CD4-positive, alpha-beta T cell treated with Interleukin-15 for 4 hours (primary cell): ENCODE data around the gene PIAS2.
"Not testable (repeated sequence)": the region's sequence is repeated elsewhere in the genome, so short reads cannot be mapped to it uniquely, and the experiment has no call there.

Experiments used
- DNase-seq: peaks from one replicate; pipeline ENCODE4 v3.0.0-alpha.2; 2020; ENCODE audit warnings: low spot score

The PIAS2 gene, protein sequence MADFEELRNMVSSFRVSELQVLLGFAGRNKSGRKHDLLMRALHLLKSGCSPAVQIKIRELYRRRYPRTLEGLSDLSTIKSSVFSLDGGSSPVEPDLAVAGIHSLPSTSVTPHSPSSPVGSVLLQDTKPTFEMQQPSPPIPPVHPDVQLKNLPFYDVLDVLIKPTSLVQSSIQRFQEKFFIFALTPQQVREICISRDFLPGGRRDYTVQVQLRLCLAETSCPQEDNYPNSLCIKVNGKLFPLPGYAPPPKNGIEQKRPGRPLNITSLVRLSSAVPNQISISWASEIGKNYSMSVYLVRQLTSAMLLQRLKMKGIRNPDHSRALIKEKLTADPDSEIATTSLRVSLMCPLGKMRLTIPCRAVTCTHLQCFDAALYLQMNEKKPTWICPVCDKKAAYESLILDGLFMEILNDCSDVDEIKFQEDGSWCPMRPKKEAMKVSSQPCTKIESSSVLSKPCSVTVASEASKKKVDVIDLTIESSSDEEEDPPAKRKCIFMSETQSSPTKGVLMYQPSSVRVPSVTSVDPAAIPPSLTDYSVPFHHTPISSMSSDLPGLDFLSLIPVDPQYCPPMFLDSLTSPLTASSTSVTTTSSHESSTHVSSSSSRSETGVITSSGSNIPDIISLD

DNA sequence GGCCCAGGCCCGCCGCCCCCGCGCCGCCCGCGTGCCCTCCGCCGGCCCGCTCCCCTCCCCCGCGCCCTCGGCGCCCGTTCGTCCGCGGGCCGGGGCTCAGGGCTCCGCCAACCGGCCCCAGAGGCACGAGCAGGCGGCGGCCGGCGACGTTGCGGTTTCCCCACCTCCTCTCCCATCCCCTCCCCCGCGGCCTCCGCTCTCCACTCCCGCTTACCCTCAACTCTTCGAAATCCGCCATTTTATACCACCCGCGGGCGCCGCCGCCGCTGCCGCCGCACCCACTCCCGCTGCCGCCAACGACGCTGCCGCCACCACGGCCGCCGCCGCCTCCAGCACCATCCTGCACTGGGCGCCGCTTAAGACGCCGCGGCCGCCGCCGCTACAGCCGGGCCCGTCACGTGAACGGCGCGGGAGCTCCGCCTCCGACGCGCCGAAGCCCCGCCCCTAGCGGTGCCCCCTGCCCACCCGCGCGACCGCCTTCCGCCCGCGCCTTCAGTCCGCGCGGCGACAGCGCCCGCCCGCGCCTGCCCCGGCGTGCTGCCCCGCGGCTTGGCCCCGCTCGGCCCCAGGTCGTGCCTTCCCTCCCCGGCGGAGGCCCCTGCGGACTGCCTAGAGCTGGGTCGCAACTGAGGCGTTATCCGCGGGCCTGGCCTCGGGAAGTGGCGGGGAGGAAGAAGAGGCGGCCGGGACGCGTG is at the start of gene PIAS2, which contains the start of gene KATNAL2:
TSS of gene PIAS2 (minus strand) at position 400 of the 695 bp plus-strand sequence. CDS start at position 238, 162 bp downstream.
TSS of gene KATNAL2 (plus strand) at position 495 of the 695 bp plus-strand sequence. CDS start 29,271 bp downstream, outside the sequence.
- DNase-seq: peak; percentile 72

DNA sequence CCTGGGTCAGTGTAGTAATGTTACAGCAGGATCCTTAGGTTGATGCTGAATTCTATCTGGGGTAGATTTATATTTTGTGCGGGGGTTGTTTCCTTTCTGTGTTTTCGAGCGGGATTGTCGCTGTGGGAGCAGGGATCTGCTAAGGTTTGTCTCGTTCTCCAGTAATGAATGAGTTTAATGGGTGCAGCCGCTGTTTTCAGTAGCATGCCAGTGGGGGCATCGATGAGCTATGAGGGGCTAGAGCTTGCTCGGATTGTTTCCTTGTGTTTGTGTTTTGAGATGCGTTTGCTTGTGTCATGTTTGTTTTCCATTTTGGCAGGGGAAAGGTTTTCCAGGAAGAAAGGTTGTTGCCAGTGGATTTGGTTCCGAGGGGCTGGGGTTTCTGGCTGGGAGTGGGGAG is 49.0 kb upstream of the PIAS2 start:
- DNase-seq: not testable (repeated sequence)

DNA sequence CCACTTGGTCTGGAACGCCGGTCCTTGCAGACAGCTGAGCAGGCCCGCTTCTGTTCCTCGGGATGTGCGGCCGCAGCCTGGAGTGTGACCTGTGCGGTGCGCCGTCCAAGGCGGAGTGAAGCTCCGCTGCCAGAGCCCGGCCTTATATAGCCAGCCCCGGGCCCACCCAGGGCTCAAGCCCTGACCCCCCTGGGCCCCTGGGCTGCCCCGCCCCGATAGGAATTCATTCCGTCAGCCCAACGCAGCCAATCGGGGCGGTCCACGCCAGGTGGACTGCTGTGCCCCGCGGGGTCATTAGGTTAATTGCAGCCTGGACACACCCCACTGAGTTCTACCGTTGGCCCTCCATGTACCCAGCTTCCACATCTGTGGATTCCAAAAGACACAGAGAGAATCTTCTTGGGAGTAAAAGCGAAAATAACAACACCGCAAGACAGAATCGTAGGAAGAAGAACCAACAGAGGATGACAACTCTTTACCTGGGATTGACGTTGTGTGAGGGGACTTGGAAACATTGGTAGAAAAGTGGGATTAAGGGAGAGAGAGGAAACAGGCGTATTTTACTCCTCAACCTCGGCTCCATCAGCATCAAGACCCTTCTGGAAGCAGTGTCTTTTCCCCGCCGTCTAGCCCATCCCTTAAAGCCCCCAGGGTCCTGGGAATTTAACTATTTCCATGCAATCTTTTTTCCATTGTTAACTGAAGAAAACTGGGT is 47.4 kb upstream of the PIAS2 start:
- not testable (repeated sequence) for DNase-seq

DNA sequence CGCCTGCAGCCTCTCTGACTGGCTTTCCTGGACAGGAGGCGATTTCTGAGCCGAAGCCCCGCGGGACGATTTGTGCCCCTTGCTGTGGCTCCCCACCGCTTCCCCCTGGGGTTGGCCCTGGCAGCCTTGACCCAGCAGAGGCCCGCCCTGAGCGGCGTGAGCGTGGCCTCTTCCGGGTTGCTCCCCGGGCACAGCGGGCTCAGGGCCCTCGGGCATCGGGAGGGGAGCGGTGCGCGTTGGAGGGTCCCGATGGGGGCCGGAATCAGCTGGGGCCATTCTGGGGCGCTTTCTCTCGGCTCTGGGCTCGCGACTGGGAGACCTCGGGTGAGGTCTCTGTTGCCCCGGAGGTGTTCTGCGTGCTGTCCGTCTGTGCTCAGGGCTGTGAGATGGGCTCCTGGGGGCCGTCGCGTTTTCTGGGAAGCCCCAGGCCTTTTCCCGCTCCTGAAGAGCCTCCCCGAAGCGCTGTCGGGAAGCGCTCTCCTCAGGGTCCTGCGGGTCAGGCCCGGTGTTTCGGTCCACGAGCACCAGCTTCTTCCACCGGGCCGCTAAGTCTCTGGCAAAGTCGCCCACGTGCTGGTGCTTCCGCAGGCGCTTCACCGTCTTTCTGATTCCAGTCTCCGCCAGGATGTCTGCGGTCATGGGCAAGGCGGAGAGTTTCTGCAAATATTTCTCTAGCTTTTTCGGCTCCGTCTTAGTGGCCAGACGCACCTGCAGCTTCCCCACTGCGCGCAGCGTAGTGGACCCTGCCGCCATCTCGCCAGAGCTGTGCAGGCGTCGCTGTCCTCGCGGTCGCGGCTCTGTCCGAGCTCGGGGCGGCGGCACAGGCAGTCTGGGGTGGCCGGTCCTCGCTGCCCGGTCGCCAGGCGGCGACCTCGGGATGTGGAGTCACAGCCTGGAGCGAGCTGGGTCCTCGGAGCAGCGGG is 46.6 kb upstream of the PIAS2 start:
- not testable (repeated sequence) for DNase-seq

DNA sequence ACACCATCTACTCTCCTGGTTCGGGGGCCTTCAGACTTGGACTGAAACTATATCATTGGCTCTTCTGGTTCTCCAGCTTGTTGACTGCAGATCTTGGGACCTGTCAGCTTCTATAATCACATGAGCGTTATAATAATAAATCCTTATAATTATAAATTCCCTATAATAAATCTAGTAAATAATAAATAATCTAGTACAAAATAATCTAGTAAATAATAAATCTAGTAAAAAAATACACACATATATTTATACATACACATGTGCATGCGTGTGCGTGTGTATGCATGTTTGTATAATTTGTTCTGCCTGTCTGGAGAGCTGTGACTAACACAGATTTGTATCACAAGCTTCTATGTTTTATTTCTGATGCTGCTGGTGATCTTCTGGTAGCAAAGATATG is 40.9 kb upstream of the PIAS2 start:
- DNase-seq: no peak

DNA sequence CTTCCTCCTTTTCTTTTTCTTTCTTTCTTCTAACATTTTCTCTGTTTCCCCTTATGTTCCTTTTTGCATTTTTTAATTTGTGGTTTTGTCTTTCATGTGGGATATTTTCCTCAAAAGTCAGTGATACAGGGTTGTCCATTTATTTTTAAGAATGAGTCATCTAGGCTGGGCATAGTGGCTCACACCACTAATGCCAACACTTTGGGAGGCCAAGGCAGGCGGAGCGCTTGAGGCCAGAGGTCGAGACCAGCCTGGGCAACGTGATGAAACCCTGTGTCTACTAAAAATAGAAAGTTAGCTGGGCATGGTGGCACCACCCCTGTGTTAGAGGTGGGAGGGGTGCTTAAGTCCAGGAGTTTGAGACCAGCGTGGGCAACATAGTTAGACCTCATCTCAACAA is 35.9 kb upstream of the PIAS2 start:
- no peak for DNase-seq

DNA sequence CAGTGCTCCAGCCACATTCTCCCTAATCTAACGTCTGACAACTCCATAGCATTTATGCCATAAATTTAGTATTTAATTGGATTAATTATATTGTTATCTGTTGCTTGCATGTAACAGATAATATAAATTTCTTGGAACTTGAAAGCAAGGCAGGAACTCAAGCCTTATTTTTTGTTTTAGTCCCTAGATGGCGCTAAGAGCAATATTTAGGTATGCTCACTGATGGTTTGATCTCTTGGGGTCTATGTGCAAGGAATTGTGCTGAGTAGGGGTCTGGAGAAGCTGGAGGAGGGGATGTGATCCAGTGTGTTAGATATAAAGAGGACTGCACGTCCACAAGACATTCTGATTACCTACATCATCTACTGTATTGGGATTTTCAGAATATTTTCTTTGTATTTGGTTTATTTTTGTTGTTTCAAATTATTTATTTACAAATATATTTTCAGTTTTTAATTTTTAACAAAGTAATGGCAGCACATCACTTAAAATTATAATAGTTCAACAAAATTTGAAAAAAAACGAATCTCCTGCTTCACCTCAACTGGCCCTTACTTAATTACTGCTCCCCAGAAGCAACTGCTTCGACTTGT is 32.9 kb upstream of the PIAS2 start:
- no peak for DNase-seq

DNA sequence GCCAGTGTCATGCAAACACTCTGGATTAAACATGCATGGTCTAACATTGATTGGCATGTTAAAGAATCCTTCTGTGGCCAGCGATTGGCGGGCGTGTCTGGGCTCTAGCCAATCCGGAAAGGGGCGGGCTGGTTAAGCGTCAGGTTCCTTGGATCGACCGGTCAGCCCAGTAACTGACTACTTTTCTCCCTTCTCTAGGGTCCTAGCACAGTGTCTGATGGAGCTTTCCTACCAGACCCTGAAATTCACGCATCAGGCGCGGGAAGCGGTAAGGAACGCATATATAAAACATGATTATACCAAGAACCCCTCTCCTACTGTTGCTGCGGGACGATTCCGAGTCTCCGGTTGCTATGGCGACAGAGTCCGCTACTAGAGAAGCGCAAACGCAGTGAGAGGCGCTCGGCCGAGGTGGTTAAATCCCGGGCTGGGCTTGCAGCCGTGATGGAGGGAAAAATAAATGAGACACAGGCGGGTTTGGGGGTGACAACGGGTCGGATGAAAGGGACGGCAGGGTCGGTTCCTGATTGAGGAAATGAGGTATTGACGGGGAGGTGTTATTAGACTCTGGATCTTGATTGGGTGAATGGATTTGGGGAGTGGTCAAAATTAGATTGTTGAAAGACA is 29.5 kb upstream of the PIAS2 start:
- peak; percentile 31 for DNase-seq

DNA sequence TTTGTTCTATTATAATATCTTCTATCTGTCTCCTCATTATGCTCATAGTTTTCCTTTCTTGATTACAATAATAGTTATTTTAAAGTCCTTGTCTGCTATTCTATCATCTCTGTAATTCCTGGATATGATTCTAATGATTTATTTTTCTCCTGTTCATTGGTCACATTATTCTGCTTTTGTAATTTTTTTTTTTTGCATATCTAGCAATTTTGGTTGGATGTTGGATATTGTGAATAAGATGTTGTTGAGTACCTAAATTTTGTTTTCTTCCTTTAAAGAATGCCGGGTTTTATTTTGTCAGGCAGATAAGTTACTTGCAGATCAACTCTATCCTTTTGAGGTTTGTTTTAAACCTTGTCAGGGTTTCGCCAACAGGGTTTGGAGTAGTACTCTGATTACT is 25.3 kb upstream of the PIAS2 start:
- no peak for DNase-seq

DNA sequence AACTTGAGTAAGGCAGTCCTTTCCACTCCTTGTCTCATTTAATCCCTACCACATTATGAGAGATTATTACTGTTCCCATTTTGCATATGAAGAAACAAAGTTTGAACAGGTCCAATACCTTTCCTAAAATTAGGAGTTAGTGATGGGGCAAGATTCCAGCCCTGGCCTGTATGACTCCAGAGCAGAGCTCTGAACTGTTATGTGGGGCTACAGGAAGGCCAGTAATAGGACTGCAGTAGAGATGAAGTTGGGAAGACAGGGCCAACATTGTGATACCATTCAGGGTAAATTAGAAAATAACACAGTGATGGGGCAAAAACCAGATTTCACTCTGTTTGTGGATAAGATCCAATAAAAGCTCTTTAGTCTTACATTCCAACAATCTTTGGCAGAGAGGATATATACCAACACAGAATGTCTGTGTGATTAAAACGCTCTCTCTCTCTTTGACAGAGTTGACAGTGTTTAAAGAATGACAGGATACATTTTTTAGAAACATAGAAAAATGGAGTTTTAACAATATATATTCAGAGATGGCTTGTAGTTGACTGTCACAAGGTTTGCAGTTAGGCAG is 22.8 kb upstream of the PIAS2 start:
- DNase-seq: no peak

DNA sequence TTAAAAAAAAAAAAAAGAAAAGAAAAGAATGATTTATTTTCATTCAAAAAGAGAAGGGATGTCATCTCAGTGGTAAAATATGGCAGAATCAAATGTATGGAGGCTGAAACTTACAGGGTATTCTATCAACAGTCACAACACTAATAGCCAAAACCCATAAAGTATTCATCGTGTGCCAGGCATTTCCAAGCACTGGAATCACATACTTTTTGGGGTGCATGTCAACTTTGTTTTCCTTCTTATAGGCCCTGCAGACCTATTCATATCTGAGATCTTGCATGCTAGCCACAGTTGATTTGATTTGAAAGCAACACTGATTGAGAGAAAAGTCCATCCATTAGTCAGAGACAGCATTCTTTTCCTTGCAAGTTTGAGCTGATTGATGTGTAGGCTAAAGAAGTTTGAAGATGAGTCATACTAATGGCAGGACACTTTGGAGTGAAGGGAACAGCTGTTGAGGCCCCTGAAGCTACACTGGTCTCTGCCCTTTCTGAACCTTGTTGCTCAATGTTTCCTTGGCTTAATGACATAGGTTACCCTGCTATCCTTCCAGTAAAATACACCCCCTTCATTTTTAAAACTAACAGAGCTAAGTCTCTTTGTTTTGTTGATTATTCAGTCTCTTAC is 22.1 kb upstream of the PIAS2 start:
- no peak for DNase-seq

DNA sequence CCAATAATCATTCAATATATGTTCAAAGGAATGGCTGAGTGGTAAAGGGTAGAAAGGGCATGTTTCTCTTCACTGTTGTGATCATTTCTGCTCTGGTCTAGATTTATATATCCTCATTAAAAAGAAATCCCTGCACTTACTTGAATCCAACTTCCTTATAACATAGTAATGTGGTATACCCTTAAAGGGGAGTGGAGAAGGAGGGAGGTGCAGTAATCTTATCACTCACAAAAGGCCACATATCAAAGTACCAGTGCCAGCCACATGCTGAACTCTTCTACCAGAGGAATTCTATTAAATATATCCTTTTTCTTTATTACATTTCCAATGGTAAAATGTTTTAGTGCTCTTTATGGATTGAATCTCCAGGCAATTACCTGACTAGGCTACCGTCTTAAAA is 3.3 kb upstream of the PIAS2 start:
- DNase-seq: no peak

DNA sequence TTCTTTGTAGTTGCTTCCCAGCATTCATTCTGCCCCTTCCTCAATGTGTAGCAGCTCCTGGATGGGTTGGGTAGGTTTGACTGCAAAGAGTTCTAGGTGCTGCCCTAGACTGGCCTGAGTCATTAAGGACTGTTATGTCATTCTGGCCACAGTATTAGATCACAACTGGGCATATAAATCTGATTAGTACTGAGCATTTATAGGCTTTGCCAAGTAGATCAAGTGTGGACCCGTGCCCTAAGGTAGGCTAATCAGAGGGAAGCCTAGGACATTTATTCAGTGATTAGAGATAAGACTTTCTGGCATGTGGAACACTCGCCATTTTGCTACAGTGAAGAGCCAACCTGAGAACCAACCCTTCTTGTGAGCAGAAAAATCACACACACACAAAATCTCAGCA is 2.8 kb upstream of the PIAS2 start:
- DNase-seq: no peak

DNA sequence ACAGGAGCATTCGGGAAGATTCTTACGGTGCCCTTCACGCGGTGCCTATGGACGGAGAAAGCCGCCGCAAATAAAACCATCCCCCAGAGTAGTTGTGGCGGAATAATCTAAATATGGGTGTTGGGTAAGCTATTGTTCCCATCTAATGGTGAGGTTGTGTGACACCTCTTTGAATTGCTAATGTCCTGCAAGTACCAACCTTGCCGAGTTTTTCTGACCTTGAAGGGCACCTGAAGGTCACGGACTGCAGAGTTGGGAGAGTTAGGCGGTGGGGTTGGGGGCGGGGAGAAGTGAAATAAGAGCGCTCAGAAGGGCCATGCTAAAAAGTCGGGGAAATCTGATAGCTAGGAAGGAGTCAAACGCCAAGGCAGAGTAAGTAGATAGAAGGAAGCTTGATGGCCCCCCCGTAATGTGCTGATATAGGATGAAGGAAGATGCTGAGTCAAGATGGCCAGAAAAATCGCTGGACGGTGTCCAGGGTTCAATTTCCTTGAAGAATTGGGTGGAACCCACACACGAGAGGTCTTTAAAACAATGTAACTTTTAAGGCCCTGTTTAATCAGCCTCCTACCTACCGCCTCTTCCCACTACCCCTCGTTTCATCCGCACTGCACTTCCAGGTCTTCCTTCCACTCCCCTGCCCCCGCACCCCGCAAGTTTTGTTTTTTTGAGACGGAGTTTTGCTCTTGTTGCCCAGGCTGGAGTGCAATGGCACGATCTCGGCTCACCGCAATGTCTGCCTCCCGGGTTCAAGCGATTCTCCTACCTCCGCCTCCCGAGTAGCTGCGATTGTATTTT is 695 bp upstream of the PIAS2 start:
- DNase-seq: peak; percentile 13

DNA sequence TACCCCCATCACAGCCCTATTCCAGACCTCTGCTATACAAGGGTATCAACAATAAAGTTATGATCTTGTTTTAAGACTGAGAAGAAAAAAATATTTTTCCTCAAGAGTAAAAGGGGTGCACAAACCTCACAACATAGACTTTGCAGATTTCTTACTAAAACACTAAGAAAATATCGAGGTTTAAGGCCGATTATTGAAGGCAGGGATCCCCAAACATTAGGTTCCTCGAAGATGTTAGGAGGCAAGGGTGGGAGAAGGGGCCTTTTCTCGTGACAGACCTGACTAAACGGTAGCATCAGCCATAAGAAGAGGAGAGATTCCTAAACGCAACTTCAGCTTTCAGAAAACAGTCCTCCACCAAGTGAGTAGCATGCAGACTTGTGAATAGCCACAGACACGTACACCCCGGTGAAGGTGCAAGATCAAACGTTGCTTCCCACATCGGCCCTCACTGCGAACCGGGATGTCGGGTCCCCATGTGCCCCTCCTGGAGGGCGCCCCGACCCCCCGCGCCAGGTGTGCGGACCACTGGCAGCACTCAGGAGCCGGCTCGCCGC is 678 bp downstream of the PIAS2 start:
- peak; percentile 31 for DNase-seq

DNA sequence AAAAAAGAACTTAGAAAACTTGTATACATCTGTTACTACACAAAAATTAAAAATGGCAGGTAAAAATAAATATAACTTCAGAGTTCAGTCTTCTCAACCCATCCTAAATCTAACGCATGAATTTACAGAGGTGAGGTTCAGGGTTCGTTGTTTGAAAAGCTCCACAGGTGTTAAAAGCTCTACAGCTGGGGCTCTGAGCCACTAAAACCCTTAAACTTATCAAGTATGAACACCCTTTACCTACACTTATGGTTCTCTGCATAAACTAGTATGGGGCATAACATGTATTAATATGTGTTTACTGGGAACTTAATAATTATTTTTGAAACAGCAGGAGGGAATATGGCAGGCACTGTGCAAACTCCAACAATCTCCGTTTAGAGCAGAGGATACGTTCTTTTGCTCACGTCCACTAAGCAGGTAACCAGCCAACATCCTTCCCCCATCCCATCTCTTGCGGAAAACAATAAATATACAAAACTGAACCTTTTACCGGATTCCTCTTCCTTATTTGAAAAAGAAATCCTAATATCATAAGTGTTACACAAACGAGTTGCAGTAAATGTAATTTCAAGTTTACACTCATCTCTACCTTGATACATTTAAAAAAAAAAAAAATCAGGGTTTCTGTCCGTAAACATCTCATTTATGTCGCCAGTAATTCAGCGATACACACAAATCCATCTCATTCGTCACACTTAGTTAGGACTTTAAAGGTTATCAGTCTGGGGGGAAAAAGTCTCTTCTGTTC is 1.3 kb downstream of the PIAS2 start:
- DNase-seq: no peak

DNA sequence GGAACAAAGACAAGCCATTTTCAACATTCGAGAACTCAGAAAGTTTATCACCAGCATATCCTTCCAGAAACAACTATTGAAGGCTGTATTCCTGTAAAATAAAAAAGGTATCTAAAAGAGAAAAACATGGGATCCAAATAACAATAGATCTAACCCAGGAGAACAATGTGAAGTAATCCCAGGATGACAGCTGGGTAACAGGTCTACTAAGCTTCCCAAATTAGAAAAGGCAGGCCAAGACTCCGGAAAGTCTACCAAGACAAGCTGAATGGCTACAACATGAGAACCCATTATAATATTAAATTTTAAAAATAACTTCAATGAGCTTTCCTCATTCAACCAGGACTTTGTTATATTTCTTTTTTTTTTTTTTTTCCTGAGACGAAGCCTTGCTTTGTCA is 6.5 kb downstream of the PIAS2 start:
- DNase-seq: no peak

DNA sequence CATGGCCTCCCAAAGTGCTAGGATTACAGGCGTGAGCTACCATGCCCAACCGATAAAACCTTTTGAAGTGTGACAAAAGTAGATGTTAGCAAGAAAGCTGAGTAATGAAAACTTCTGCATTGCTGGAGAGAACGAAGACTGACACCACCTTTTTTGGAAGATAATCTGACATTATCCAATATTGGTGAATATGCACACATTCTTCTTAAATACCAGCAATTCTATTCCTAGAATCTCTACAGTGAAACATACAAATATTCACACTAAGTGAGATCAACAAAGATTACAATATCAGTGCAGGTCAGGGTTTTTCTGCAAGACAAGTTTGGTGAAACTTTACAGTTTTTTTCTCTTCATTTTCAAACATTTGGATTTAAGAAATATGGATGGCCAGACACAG is 7.8 kb downstream of the PIAS2 start:
- DNase-seq: no peak
